ENCODE data around the gene HOXC10. TPM values are rescaled to one million over a fixed set of nuclear protein-coding genes. Genes with fewer than 3 reads are reported as not detected.
A peak's percentile ranks its signal among the peaks of the same experiment; 100 is the strongest.

HOXC10 gene
- total and polyA plus RNA-seq, 2 donors (not counting 3 experiments of a cell fraction or from before 2014, with no cell fraction given): 0.18 TPM; not detected in 1

DNA sequence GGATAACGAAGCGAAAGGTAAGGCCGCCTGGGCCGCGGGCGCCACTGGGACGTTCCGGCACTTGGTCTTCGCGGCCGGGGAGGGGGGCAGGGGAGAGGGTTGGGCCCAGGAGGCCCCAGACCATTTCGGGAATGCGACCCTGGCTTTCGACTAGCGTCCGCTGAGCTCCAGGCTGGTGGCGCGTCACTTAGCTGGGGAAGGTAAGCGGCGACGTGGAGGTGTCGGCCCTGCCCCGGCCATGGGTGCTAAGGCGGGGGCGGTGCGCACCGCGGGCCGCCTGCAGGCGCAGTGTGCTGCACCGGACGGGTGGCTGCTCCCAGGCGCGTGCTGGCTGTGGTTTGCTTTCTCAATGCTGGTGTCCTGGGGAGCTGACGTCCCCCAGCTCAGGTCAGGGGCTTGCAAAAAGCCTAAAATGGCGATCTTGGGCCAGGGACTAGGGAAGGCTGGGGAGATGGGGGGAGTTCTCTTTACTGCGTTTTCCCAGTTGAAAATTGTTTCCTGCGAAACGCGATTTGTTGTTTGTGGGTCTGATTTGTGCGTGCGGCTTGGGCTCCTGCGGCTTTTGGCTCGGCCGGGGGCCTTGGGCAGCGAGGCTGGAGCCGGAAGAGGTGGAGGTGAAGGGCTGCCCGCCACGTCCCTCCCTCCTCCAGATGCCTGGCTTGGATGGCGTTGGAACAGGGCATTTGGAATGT lies 1.2 kb downstream of the HOXC10 start:
- Histone ChIP-seq H2AFZ (ENCODE audit: low read depth, low read length) (no peak overlapping the region), H3K9ac (replicated peaks; ENCODE audit: extremely low read depth, insufficient read depth, low read length) (no peak overlapping the region), H3K4me3 (replicated peaks in 1 of 3; ENCODE audit: insufficient read depth in 1 of 3, low read depth in 1 of 3, low read length in 3 of 3) (no peak overlapping the region), H3K27ac (ENCODE audit: insufficient read depth, low read depth, low read length) (no peak overlapping the region), H3K9me1 (replicated peaks; ENCODE audit: control insufficient read depth, extremely low read depth, insufficient read depth, low read length) (no peaks in the 10 kb centered on the region), H3K27me3 (ENCODE audit: control insufficient read depth in 2 of 2, insufficient read depth in 2 of 2, low read length in 2 of 2) (peaks cover 91 to 93% of the 10 kb centered on the region in 2 experiments), H3K36me3 (ENCODE audit: control insufficient read depth in 2 of 2, extremely low read depth in 1 of 2, insufficient read depth in 2 of 2, low read length in 2 of 2) (no peaks in the 10 kb centered on the region), H4K20me1 (replicated peaks; ENCODE audit: control insufficient read depth, extremely low read depth, insufficient read depth, low read length) (no peaks in the 10 kb centered on the region), H3K79me2 (ENCODE audit: control insufficient read depth, insufficient read depth, low read length) (no peaks in the 10 kb centered on the region), H3K9me3 (replicated peaks; ENCODE audit: control insufficient read depth, insufficient read depth, low read length) (no peaks in the 10 kb centered on the region), H3K4me1 (ENCODE audit: control insufficient read depth, extremely low read depth, insufficient read depth, low read length) (no peaks in the 10 kb centered on the region), H3K4me2 (ENCODE audit: insufficient read depth, low read length) (no peak overlapping the region)
- ChIA-PET CTCF (interaction anchor here (0.6 to 3.9 kb wide), 8 partner anchors 16 to 221 kb away, joined by 3 to 44 read pairs (median 8); no protein-coding TSS in a partner anchor), POLR2A (no interaction called here)
- TF ChIP-seq CTCF (IDR thresholded peaks at IDR 0.05; ENCODE audit: extremely low read depth in 1 of 2, insufficient read depth in 1 of 2, low read depth in 1 of 2, low read length in 2 of 2) (no peak), EZH2 (IDR thresholded peaks at IDR 0.05; ENCODE audit: borderline replicate concordance, low read depth, low read length, severe bottlenecking) (peak; percentile 98), MYC (IDR thresholded peaks at IDR 0.05; ENCODE audit: low read depth, low read length) (no peak), MAX (IDR thresholded peaks at IDR 0.05; ENCODE audit: insufficient read depth, insufficient read length) (no peak)
- no peak for FAIRE-seq
- DNase-seq (ENCODE audit: low read depth, low spot score): no peak
- intact Hi-C loops (cut with micrococcal nuclease): loop anchor here (1.0 to 5.0 kb wide), 2 partner anchors 215 to 284 kb away; no protein-coding TSS in a partner anchor
- BruUV-seq (replicated peaks): no TSS peak
- dilution Hi-C loops (cut with MboI; ENCODE audit: extremely low pct_ligation_motif_present, low sequenced_read_pairs): no loop called here

All from endothelial cell of umbilical vein (primary cell).